Endothelial cell of umbilical vein (primary cell): ENCODE measurements around the gene DNAJC18. TPM values are rescaled to one million over a fixed set of nuclear protein-coding genes. Genes with fewer than 3 reads are reported as not detected.

ENCODE experiments used
- BruUV-seq: library from RNA; stranded (reverse); fragments of 400-500 nt; replicated peaks from 2 replicates; lab custom pipeline; 2021; lab: Mats Ljungman, UMichigan
- CTCF ChIA-PET: fragments of 300-600, 350-600 bp; sonication (Branson Sonifier 250); formaldehyde crosslinking; loops from one replicate; lab custom pipeline; 2021; ENCODE audit warnings: antibody characterized with exemption, inconsistent platforms; lab: Charles Lee
- POLR2A ChIA-PET: fragments of 300-600, 350-600 bp; sonication (Branson Sonifier 250); formaldehyde crosslinking; loops from one replicate; lab custom pipeline; 2021; ENCODE audit warnings: antibody characterized with exemption, inconsistent platforms; lab: Charles Lee
- DNase-seq: peaks from one replicate; pipeline ENCODE4 v3.0.0-alpha.2; 2011; ENCODE audit warnings: low read depth, low spot score
- FAIRE-seq: peaks from 2 replicates; lab custom pipeline; 2011; peaks lifted over from hg19 to GRCh38; lab: Jason Lieb, UNC
- H2AFZ ChIP-seq: 2 replicates; pipeline ENCODE4 v1.6.0; 2012; ENCODE audit warnings: low read depth, low read length, control low read depth, inconsistent platforms
- H3K27ac ChIP-seq: 2 replicates; pipeline ENCODE4 v1.5.1; 2011; ENCODE audit warnings: low read depth, mild to moderate bottlenecking, control low read depth, low read length, moderate library complexity; ENCODE audit not compliant: insufficient read depth
- H3K27me3 ChIP-seq, 2 experiments: 2 replicates each; pipeline versions ENCODE4 v1.6.0 to v1.6.1; 2011; ENCODE audit warnings: low read length in 2 of 2, mixed read lengths in 1 of 2; ENCODE audit not compliant: control insufficient read depth in 2 of 2, insufficient read depth in 2 of 2
- H3K36me3 ChIP-seq, 2 experiments: 2 replicates in 1 of 2; 3 replicates in 1 of 2; pipeline ENCODE4 v1.5.1; 2011; ENCODE audit warnings: low read length in 2 of 2, mild to moderate bottlenecking in 1 of 2, moderate library complexity in 1 of 2; ENCODE audit not compliant: control insufficient read depth in 2 of 2, insufficient read depth in 2 of 2; ENCODE audit errors: extremely low read depth in 1 of 2
- H3K4me1 ChIP-seq: 3 replicates; pipeline ENCODE4 v1.5.1; 2011; ENCODE audit warnings: mild to moderate bottlenecking, low read length; ENCODE audit not compliant: control insufficient read depth, insufficient read depth; ENCODE audit errors: extremely low read depth
- H3K4me2 ChIP-seq: 2 replicates; pipeline ENCODE4 v1.6.1; 2011; ENCODE audit warnings: low read length, control low read depth, mixed read lengths; ENCODE audit not compliant: insufficient read depth
- H3K4me3 ChIP-seq, 3 experiments: fragments of 200-600 bp in 1 of 3; sonication (generic), shearing (Covaris generic) in 1 of 3; replicated peaks in 1 of 3; 2 replicates each; pipeline ENCODE4 v1.5.1; 2011 to 2016; ENCODE audit warnings: control low read depth in 3 of 3, low read length in 3 of 3, mild to moderate bottlenecking in 2 of 3, inconsistent platforms in 1 of 3, low read depth in 1 of 3, moderate library complexity in 1 of 3; ENCODE audit not compliant: insufficient read depth in 1 of 3
- H3K79me2 ChIP-seq: 2 replicates; pipeline ENCODE4 v1.6.0; 2012; ENCODE audit warnings: low read length, inconsistent platforms; ENCODE audit not compliant: control insufficient read depth, insufficient read depth
- H3K9ac ChIP-seq: replicated peaks from 2 replicates; pipeline ENCODE3; 2011; ENCODE audit warnings: low read length, control low read depth; ENCODE audit not compliant: insufficient read depth; ENCODE audit errors: extremely low read depth
- H3K9me1 ChIP-seq: replicated peaks from 3 replicates; pipeline ENCODE4 v1.6.0; 2011; ENCODE audit warnings: mild to moderate bottlenecking, low read length; ENCODE audit not compliant: control insufficient read depth, insufficient read depth; ENCODE audit errors: extremely low read depth
- H3K9me3 ChIP-seq: replicated peaks from 2 replicates; pipeline ENCODE4 v1.5.1; 2012; ENCODE audit warnings: low read length, inconsistent platforms; ENCODE audit not compliant: control insufficient read depth, insufficient read depth
- H4K20me1 ChIP-seq: replicated peaks from 2 replicates; pipeline ENCODE3; 2011; ENCODE audit warnings: mild to moderate bottlenecking, low read length; ENCODE audit not compliant: control insufficient read depth, insufficient read depth; ENCODE audit errors: extremely low read depth
- CTCF ChIP-seq, 2 donors: IDR thresholded peaks; 1 replicate in 1 of 2; 2 replicates in 1 of 2; pipeline ENCODE4 v1.5.1; 2011; ENCODE audit warnings: low read length in 2 of 2, mild to moderate bottlenecking in 2 of 2, moderate library complexity in 2 of 2, control low read depth in 1 of 2, inconsistent platforms in 1 of 2, low read depth in 1 of 2; ENCODE audit not compliant: insufficient read depth in 1 of 2; ENCODE audit errors: extremely low read depth in 1 of 2
- EZH2 ChIP-seq: IDR thresholded peaks from 2 replicates; pipeline ENCODE4 v1.6.1; 2012; ENCODE audit warnings: borderline replicate concordance, low read depth, mild to moderate bottlenecking, moderate library complexity, low read length, inconsistent platforms; ENCODE audit not compliant: severe bottlenecking
- FOS ChIP-seq: IDR thresholded peaks from 2 replicates; pipeline ENCODE4 v1.6.1; 2011; ENCODE audit warnings: mild to moderate bottlenecking, low read length, moderate library complexity, borderline replicate concordance; ENCODE audit not compliant: insufficient read depth
- GATA2 ChIP-seq: IDR thresholded peaks from 2 replicates; pipeline ENCODE4 v1.7.0; 2011; ENCODE audit warnings: low read depth, mild to moderate bottlenecking, moderate library complexity, mixed read lengths, low read length; ENCODE audit not compliant: insufficient read length, insufficient read depth
- JUN ChIP-seq: IDR thresholded peaks from 2 replicates; pipeline ENCODE4 v1.6.1; 2011; ENCODE audit warnings: borderline replicate concordance, low read depth; ENCODE audit not compliant: insufficient read length, insufficient read depth
- MAX ChIP-seq: IDR thresholded peaks from 2 replicates; pipeline ENCODE4 v1.6.1; 2011; ENCODE audit not compliant: insufficient read depth, insufficient read length
- MYC ChIP-seq: IDR thresholded peaks from one replicate; pipeline ENCODE4 v1.6.1; 2011; ENCODE audit warnings: mild to moderate bottlenecking, low read depth, low read length
- POLR2A ChIP-seq: IDR thresholded peaks from 2 replicates; pipeline ENCODE4 v1.6.1; 2012; ENCODE audit warnings: low read depth, mild to moderate bottlenecking, control low read depth, low read length
- POLR2AphosphoS5 ChIP-seq: IDR thresholded peaks from 2 replicates; pipeline ENCODE4 v1.6.1; 2012; ENCODE audit warnings: low read depth, mild to moderate bottlenecking, control low read depth, low read length, moderate library complexity; ENCODE audit not compliant: insufficient read depth
- dilution Hi-C: fragments of 300-500 bp; cut with MboI; formaldehyde crosslinking; loops from one replicate; pipeline ENCODE4 v1.15.0; 2019; ENCODE audit warnings: low sequenced_read_pairs; ENCODE audit not compliant: extremely low pct_ligation_motif_present
- intact Hi-C: fragments of 100-400 bp; cut with micrococcal nuclease; formaldehyde crosslinking; loops from one replicate; pipeline ENCODE4 v1.10.0; 2022
- polyA plus RNA-seq, 4 experiments: library from polyadenylated mRNA; depleted of rRNA in 3 of 4; stranded (reverse) in 3 of 4; unstranded in 1 of 4; fragments of >200 nt; gene quantifications; 2 replicates each; pipeline versions ENCODE4 v1.2.1 to v1.2.3, GENCODE V29; 2011 to 2012; ENCODE audit warnings: missing spikeins in 1 of 4
- total RNA-seq: library from RNA; stranded (reverse); gene quantifications from 2 replicates; pipeline ENCODE4 v1.2.3, GENCODE V29; 2021

The DNAJC18 gene
- total and polyA plus RNA-seq, 2 donors (not counting 3 experiments of a cell fraction or from before 2014, with no cell fraction given), result 23.2 to 52.6 TPM

GRCh38 chr5:139416651-139417050 lies 22.7 kb downstream of the DNAJC18 start:
- intact Hi-C loops, result no loop called here
- ChIA-PET CTCF (no interaction called here), POLR2A (no interaction called here)
- Histone ChIP-seq H3K4me3 (no peak overlapping the region), H3K36me3 (peaks cover 12% of the 10 kb centered on the region in 2 experiments), H4K20me1 (no peaks in the 10 kb centered on the region), H3K4me2 (no peak overlapping the region), H3K9ac (no peak overlapping the region), H3K79me2 (no peaks in the 10 kb centered on the region), H3K27ac (no peak overlapping the region), H2AFZ (no peak overlapping the region), H3K27me3 (no peaks in the 10 kb centered on the region), H3K9me3 (no peaks in the 10 kb centered on the region), H3K9me1 (no peaks in the 10 kb centered on the region), H3K4me1 (peaks cover 25% of the 10 kb centered on the region)
- BruUV-seq, result no TSS peak
- FAIRE-seq, result no peak
- TF ChIP-seq MYC, result no peak
- TF ChIP-seq CTCF (IDR thresholded peaks at IDR 0.05; ENCODE audit: extremely low read depth in 1 of 2, insufficient read depth in 1 of 2, low read depth in 1 of 2, low read length in 2 of 2), result no peak
- TF ChIP-seq POLR2AphosphoS5, result no peak
- TF ChIP-seq MAX, result no peak
- TF ChIP-seq JUN, result no peak
- no peak for TF ChIP-seq GATA2
- no peak for TF ChIP-seq EZH2
- TF ChIP-seq FOS, result no peak
- TF ChIP-seq POLR2A, result no peak
- no peak for DNase-seq
- dilution Hi-C loops, result loop anchor here (10.0 kb wide), 1 partner anchor 108 kb away; no protein-coding TSS in a partner anchor
